Activated T-cell treated with anti-CD3 and anti-CD28 coated beads for 24 hours (primary cell): ENCODE data around the gene LYPD4.

Source experiments
- DNase-seq: peaks from one replicate; pipeline ENCODE4 v3.0.0-alpha.2; 2020; ENCODE audit warnings: low read depth

Gene LYPD4

GRCh38 chr19:41872775-41873647, 28.5 kb upstream of the LYPD4 start:
- no peak for DNase-seq

GRCh38 chr19:41872384-41872774, 27.9 kb upstream of the LYPD4 start:
- no peak for DNase-seq

- DNase-seq = no peak
These were observed 27.3 kb upstream of the LYPD4 start for GRCh38 chr19:41871573-41872383.

- no peak for DNase-seq
These were observed 26.0 kb upstream of the LYPD4 start for GRCh38 chr19:41870401-41870873.

GRCh38 chr19:41869374-41869955, 25.0 kb upstream of the LYPD4 start:
- no peak for DNase-seq

GRCh38 chr19:41868989-41869300, 24.5 kb upstream of the LYPD4 start:
- no peak for DNase-seq

- DNase-seq = no peak
These were observed 23.9 kb upstream of the LYPD4 start for GRCh38 chr19:41868120-41868988.

- DNase-seq = no peak
These were observed 21.8 kb upstream of the LYPD4 start for GRCh38 chr19:41866284-41866683.

GRCh38 chr19:41864374-41864773, 19.9 kb upstream of the LYPD4 start:
- no peak for DNase-seq

- no peak for DNase-seq
These were observed 18.9 kb upstream of the LYPD4 start for GRCh38 chr19:41863209-41863931.

GRCh38 chr19:41862445-41862986, 18.0 kb upstream of the LYPD4 start:
- DNase-seq = no peak

GRCh38 chr19:41861846-41862245, 17.4 kb upstream of the LYPD4 start:
- no peak for DNase-seq

GRCh38 chr19:41861116-41861768, 16.8 kb upstream of the LYPD4 start:
- no peak for DNase-seq

GRCh38 chr19:41860419-41861115, 16.1 kb upstream of the LYPD4 start:
- DNase-seq = no peak

GRCh38 chr19:41859618-41860418, 15.3 kb upstream of the LYPD4 start, which contains the start of gene RPS19:
Gene RPS19 (plus strand): TSS chr19:41860255. CDS start chr19:41860775, 520 bp downstream.
- peak; percentile 98 for DNase-seq

GRCh38 chr19:41859213-41859617, 14.7 kb upstream of the LYPD4 start:
- no peak for DNase-seq

- DNase-seq = no peak
These were observed 9.3 kb upstream of the LYPD4 start for GRCh38 chr19:41853768-41854167.

- no peak for DNase-seq
These were observed 8.9 kb upstream of the LYPD4 start for GRCh38 chr19:41853344-41853743.

GRCh38 chr19:41851456-41851855, 7.0 kb upstream of the LYPD4 start:
- DNase-seq = no peak
